DMS79 (cell line): ENCODE results near the gene CNTFR.

Source experiments
- DNase-seq: peaks from one replicate; lab custom pipeline; 2025; lab: John Stamatoyannopoulos, UW

Gene CNTFR

DNA sequence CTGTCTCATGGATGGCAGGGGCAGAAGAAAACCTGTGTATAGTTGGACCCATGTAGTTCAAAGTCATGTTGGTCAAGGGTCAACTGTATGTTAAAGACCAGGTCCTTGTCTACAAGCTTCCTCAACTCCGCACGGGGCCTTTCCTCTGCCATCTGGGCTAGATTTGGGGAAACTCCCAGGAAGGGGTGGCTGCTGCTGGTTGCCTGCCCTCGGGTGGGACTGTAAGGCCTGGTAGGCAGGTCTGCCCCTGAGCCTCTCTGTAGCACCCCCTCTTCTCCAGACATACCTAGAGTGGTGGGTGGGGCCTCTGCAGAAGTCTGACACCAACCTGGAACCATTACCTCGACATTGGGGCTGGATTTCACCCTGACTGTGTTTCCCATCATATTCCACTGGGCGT lies 82.0 kb downstream of the CNTFR start:
- no peak for DNase-seq

GRCh38 chr9:34506623-34507022 lies 82.9 kb downstream of the CNTFR start:
- DNase-seq, result no peak

GRCh38 chr9:34505370-34506120 lies 84.0 kb downstream of the CNTFR start:
- DNase-seq, result no peak

DNA sequence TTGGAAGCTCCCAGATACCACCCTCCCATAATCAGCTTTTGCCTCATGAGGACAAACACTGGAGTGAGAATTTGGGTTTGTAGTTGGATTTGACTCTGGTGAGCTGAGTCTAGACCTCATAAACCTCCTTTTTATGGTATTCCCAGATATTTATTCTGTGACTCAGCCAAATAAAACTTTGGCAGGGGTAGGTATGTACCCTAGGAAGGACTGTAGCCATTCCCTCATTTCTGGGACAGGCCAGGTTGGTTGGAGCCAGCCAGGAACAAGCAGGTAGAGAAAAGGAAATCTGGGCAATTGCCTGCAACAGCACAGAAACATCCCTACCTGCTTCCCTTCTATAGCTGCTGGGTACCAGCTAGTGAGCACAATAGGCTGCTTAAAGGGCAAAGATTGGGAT lies 86.1 kb downstream of the CNTFR start:
- DNase-seq, result no peak

GRCh38 chr9:34502891-34503290 lies 86.6 kb downstream of the CNTFR start:
- DNase-seq, result no peak

GRCh38 chr9:34502471-34502870 lies 87.1 kb downstream of the CNTFR start:
- DNase-seq, result no peak

- no peak for DNase-seq
Measured at GRCh38 chr9:34501889-34502425, 87.6 kb downstream of the CNTFR start.
